Stimulated activated effector memory CD8-positive, alpha-beta T cell treated with anti-CD3 and anti-CD28 coated beads, Interleukin-12 subunit alpha, Interleukin-12 subunit beta, amount 100 ng/mL, for 72 hours (primary cell): ENCODE data around the gene TMEM128.
"Not testable (repeated sequence)": the region's sequence is repeated elsewhere in the genome, so short reads cannot be mapped to it uniquely, and the experiment has no call there.

Experiments used
- ATAC-seq: fragments of 150-1000 bp; cut with Tn5 transposase; 2 replicates; pipeline ENCODE4 v1.10.0; 2021
- DNase-seq, 2 donors: peaks; one replicate each; pipeline ENCODE4 v3.0.0; 2021 to 2022; ENCODE audit warnings: low spot score in 2 of 2
- H3K27ac Mint-ChIP-seq: one replicate; pipeline ENCODE4 v1.8.0; 2022; ENCODE audit warnings: mild to moderate bottlenecking, mixed read lengths
- H3K36me3 Mint-ChIP-seq: one replicate; pipeline ENCODE4 v1.8.0; 2022; ENCODE audit warnings: mild to moderate bottlenecking, mixed read lengths
- H3K4me1 Mint-ChIP-seq: one replicate; pipeline ENCODE4 v1.8.0; 2022; ENCODE audit warnings: mixed read lengths
- H3K4me3 Mint-ChIP-seq: one replicate; pipeline ENCODE4 v1.8.0; 2022; ENCODE audit warnings: mild to moderate bottlenecking, mixed read lengths
- H3K9me3 Mint-ChIP-seq: one replicate; pipeline ENCODE4 v1.8.0; 2022; ENCODE audit warnings: mixed read lengths

Gene TMEM128

DNA sequence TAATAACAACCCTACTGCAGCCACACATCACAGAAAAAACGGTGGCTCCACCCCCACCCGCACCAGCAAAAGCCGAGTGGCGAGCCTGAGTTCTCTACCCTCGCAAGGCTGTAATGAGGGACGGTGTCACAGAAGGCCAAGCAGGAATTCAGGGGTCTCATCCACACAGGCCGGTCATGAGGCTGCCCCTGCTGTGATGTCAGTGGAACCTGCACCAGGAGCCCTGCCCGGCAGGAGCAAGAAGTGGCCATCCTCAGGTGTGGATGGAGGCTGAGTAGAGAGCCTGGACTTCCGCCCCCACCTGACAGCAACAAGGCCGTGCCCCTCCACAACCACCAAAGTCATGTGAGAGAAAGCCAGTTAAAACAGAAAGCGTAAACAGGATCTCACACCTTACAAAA is 21.3 kb upstream of the TMEM128 start:
- ATAC-seq (peak; percentile 78), DNase-seq (peak in 1 of 2 donors; percentile 60)
- Mint-ChIP-seq H3K4me3 (peak overlapping the region; percentile 70), H3K36me3 (peaks cover 75% of the 10 kb centered on the region), H3K4me1 (peaks cover 76% of the 10 kb centered on the region), H3K27ac (peak overlapping the region; percentile 96), H3K9me3 (no peaks in the 10 kb centered on the region)

DNA sequence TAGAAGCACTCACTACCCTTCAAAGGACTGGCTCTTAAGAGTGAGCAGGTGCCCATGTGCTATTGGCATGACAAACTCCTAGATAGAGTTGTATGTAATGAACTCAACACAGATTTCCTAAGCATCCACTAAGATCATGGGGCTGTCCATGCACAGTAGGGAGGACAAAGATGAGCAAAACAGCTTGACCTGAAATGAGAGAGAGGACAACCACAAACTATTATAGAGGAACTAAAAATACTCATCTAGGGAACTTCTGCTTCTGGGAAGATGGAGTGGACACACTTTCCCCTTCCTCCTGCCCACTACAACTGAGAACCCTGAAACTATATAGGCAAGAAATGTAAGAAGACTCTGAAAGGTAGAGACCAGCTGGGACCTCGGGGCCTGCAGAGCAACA is 20.8 kb upstream of the TMEM128 start:
- Mint-ChIP-seq H3K4me1 (peaks cover 73% of the 10 kb centered on the region), H3K4me3 (peak overlapping the region; percentile 70), H3K27ac (peak overlapping the region; percentile 96), H3K9me3 (no peaks in the 10 kb centered on the region), H3K36me3 (peaks cover 69% of the 10 kb centered on the region)
- DNase-seq (no peak), ATAC-seq (peak; percentile 23)

DNA sequence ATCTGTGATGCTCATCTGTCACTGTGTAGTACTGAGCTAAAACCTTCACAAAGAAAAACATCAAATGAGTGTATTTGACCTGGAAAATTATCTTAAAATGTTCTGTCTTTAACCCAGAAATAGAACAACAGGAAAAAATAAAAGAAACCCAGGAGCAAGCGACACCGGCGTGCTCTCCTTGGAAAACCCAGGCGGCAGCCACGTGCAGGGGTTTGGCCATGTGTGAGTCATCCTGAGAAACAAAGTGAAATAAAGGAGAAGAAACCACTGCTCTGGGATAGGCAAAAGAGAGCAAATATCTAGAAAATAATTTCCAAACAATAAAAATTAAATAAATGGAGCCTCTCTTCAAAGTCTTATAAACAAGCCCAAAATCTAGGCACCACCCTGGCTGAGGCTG is 20.0 kb upstream of the TMEM128 start:
- H3K4me3 Mint-ChIP-seq = no peak overlapping the region
- DNase-seq (no peak), ATAC-seq (no peak)
- H3K4me1 Mint-ChIP-seq = peaks cover 67% of the 10 kb centered on the region
- no peaks in the 10 kb centered on the region for H3K9me3 Mint-ChIP-seq
- H3K36me3 Mint-ChIP-seq = peaks cover 61% of the 10 kb centered on the region
- H3K27ac Mint-ChIP-seq = peak overlapping the region; percentile 96

DNA sequence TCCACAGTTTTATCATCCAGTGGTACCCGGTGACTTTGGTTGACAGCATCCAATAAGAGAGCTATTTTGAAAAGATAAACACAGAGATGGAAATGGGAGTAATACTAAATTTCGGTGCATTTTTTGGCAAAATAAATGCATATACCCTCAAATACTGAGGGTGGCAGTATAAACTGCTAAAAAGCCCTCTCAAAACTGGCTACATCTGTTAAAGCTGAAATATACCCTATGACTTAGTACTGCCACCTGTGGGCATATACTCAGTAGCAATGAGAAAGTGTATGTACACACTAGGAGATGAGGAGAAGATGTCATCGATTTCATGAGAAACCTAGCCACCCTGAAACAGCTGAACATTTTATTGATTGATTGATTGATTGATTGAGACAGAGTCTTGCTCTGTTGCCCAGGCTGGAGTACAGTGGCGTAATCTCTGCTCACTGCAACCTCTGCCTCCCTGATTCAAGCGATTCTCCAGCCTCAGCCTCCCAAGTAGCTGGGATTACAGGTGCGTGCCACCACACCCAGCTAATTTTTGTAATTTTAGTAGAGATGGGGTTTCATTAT is 12.2 kb upstream of the TMEM128 start:
- ATAC-seq (peak; percentile 97), DNase-seq (no peak)
- Mint-ChIP-seq H3K36me3 (no peaks in the 10 kb centered on the region), H3K9me3 (no peaks in the 10 kb centered on the region), H3K4me3 (no peak overlapping the region), H3K4me1 (peaks cover 8% of the 10 kb centered on the region), H3K27ac (no peak overlapping the region)

DNA sequence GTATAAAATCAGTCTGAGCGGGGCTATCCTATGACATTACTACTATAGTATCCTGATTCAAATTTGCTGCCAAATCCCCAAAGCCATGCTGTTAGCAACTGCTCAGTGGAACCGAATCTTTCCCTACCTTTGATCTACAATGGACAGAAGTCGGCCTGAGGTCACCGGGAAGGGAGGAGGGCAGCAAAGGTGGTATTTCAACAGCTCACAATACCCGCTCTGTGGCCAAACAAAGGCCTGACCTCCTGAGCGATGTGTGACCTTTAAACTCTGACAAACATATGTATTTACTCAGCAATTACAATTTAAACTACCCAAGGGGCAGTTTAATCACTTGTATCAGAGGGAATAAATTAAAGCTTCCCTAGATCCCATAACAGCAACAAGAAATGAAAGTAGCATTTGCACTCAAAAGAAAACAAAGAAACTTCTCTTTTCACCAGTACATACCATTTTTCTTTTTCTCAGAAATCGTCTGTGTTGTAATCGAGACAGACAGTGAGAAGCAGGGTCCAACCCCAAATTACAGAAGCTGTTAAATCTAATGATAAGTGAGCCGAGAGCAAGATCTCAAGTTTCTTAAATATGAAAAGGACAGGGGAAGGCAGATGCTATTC is 11.6 kb upstream of the TMEM128 start:
- H3K4me3 Mint-ChIP-seq = no peak overlapping the region
- no peaks in the 10 kb centered on the region for H3K36me3 Mint-ChIP-seq
- no peaks in the 10 kb centered on the region for H3K9me3 Mint-ChIP-seq
- ATAC-seq (no peak), DNase-seq (no peak)
- H3K27ac Mint-ChIP-seq = no peak overlapping the region
- peaks cover 8% of the 10 kb centered on the region for H3K4me1 Mint-ChIP-seq

DNA sequence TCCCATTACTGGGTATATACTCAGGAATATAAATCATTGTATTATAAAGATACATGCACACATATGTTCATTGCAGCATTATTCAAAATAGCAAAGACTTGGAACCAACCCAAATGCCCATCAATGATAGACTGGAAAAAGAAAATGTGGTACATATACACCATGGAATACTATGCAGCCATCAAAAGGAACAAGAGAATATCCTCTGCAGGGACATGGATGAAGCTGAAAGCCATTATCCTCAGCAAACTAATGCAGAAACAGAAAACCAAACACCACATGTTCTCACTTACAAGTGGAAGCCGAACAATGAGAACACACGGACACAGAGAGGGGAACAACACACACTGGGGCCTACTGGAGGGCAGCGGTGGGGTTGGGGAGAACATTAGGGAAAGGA is 9.7 kb upstream of the TMEM128 start:
- H3K27ac Mint-ChIP-seq, ATAC-seq, H3K4me1 Mint-ChIP-seq, H3K4me3 Mint-ChIP-seq, DNase-seq, H3K36me3 Mint-ChIP-seq, H3K9me3 Mint-ChIP-seq: not testable (repeated sequence)

DNA sequence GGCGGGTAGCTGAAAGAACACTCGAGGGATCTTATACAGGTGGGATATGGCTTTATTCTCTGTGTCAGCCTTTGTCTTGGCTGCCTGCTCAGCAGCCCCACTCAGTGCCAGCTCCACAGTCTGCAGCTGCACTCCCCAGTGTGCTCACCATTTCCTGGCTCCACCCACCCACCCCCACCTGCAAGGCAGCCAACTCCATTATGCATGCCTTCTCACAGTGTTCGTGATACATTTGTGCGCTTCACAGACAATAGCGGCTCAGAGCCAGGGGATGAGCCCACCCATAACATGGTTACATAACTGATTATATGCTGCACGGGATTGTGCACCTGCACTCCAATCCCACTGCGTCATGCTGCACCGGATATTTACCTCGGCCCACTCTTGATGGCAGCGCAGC is 8.8 kb upstream of the TMEM128 start:
- ATAC-seq = no peak
- H3K9me3 Mint-ChIP-seq = no peaks in the 10 kb centered on the region
- no peak overlapping the region for H3K4me3 Mint-ChIP-seq
- no peak for DNase-seq
- H3K36me3 Mint-ChIP-seq = no peaks in the 10 kb centered on the region
- H3K4me1 Mint-ChIP-seq = peaks cover 8% of the 10 kb centered on the region
- H3K27ac Mint-ChIP-seq = no peak overlapping the region

DNA sequence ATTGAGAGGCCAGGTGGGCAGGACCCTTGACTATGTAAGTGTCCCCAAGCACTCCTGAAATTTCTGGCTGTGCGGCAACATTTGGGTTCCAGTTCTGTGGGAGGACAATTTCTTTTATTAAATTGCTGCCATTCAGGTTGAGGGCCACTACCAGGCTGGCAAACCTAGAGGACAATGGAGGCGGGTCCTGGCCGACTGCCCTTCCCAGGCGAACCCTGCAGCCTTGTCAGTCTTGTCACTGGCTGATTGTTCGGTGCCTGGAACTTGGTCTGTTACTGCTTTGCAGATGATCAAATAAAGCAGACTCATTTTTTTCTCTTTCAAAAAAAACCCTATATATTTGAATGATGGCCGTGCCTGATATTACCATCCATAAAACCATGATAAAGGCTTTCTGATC is 6.6 kb upstream of the TMEM128 start:
- no peaks in the 10 kb centered on the region for H3K9me3 Mint-ChIP-seq
- no peak overlapping the region for H3K27ac Mint-ChIP-seq
- H3K4me1 Mint-ChIP-seq = no peaks in the 10 kb centered on the region
- no peak overlapping the region for H3K4me3 Mint-ChIP-seq
- no peaks in the 10 kb centered on the region for H3K36me3 Mint-ChIP-seq
- no peak for DNase-seq
- no peak for ATAC-seq

DNA sequence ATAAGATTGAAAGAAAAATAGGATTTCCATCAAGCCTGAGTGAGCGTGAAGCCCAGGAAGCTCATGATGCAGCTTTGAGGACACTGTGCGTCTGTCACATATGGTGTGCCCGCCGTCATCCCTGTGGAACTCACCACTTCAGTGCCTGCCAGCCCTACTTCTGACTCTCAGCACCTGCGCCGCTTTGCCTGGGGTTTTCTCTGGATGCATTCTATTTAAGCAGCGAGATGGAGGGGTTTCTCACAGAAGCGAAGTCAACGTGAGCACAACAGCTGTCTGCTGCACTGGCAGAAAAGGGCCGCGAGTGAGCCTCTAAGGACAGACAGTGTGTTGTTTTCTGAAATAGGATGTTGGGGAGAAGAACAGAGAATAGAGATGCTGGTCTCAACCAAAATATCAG is 6.2 kb upstream of the TMEM128 start:
- peaks cover 2% of the 10 kb centered on the region for H3K4me1 Mint-ChIP-seq
- no peaks in the 10 kb centered on the region for H3K9me3 Mint-ChIP-seq
- H3K4me3 Mint-ChIP-seq = no peak overlapping the region
- no peaks in the 10 kb centered on the region for H3K36me3 Mint-ChIP-seq
- ATAC-seq (no peak), DNase-seq (no peak)
- H3K27ac Mint-ChIP-seq = no peak overlapping the region

DNA sequence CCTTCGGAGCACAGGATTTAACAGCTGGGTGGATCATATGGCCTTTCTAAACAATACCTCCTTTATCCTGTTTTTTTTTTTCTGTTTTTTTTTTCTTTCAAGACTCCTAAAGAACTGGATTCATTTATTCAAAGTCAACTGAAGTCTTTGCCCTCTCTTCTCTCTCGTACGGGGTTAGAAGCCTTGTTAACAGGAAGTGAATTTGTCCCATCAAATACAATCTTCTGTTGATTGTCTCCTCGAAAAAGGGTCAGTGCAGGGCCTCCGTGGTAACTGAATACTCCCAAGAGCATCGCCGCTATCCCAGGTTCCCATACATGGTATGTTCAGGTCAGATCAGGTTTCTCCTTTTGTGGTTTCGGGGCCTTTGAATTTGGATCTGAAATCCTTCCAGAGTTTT is 1.8 kb upstream of the TMEM128 start:
- H3K4me1 Mint-ChIP-seq = peaks cover 28% of the 10 kb centered on the region
- H3K36me3 Mint-ChIP-seq = peaks cover 23% of the 10 kb centered on the region
- H3K4me3 Mint-ChIP-seq = no peak overlapping the region
- DNase-seq = no peak
- no peak for ATAC-seq
- no peak overlapping the region for H3K27ac Mint-ChIP-seq
- no peaks in the 10 kb centered on the region for H3K9me3 Mint-ChIP-seq

DNA sequence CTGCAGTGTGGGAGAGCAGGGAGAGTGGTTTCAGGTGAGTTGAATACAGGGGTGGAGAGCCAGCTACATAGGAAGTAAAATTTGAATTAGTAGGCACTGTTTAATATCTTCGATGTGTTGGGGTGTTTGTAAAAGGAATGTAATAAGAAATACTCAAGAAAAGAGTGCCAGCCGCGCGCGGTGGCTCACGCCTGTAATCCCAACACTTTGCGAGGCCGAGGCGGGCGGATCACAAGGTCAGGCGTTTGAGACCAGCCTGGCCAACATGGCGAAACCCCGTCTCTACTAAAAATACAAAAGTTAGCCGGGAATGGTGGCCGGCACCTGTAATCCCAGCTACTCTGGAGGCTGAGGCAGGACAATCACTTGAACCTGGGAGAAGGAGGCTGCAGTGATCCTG is 1.3 kb upstream of the TMEM128 start:
- Mint-ChIP-seq H3K36me3 (peaks cover 28% of the 10 kb centered on the region), H3K4me1 (peaks cover 30% of the 10 kb centered on the region), H3K4me3 (peak overlapping the region; percentile 92), H3K27ac (peak overlapping the region; percentile 98)
- not testable (repeated sequence) for DNase-seq, H3K9me3 Mint-ChIP-seq, ATAC-seq

DNA sequence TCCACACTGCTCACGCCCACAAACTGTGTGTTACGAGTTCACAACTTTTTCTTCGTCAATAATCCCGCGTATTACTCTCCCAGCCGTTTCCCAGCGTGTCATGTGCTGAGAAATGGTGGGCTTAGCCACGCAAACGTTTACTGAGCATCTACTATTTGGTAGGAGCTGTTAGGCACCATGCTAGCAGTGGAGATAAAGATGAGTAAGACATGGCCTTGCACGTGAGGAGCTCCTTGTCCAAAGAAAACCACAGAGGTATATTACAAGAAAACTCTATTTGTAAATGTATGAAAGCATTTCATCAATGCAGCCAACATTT is 821 bp upstream of the TMEM128 start:
- H3K9me3 Mint-ChIP-seq = no peaks in the 10 kb centered on the region
- peak overlapping the region; percentile 92 for H3K4me3 Mint-ChIP-seq
- H3K4me1 Mint-ChIP-seq = peaks cover 30% of the 10 kb centered on the region
- ATAC-seq = no peak
- H3K36me3 Mint-ChIP-seq = peaks cover 33% of the 10 kb centered on the region
- peak overlapping the region; percentile 98 for H3K27ac Mint-ChIP-seq
- DNase-seq = no peak

DNA sequence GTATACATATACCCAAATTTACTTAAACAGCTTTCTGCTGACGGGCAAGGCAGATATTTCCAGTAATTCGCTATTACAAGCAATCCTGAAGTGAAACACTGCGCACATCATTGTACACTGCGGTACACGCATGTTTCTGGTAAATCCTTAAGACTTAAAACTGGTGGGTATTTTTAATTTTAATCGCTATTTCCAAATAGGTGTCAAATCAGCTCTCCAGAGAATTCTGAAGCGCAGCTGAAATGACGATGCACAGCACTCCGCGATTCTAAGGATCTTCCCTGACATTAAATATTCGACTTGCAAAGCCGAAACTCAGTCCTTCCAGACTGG is 361 bp downstream of the TMEM128 start:
- Mint-ChIP-seq H3K36me3 (peaks cover 45% of the 10 kb centered on the region), H3K4me3 (peak overlapping the region; percentile 92), H3K4me1 (peaks cover 30% of the 10 kb centered on the region), H3K9me3 (no peaks in the 10 kb centered on the region), H3K27ac (peak overlapping the region; percentile 98)
- ATAC-seq (peak; percentile 11), DNase-seq (no peak)

DNA sequence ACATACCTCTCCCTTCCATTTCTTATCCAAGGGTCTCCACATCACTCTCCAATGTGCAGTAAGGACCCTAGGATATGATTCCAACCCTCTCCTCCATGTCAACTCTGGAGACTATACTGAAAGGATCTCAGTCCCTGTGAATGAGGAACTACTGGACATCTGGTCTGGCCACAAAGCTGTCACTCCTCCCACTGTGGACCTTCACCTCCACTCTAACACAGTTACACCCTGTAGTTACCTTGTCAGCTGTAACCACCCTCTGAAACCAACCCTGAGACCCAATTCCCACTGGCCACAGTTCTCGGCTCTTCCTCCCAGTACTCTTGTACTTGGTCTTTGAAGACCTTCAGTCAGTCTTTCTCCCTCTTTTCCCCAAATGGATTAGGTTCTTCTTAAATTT is 2.9 kb downstream of the TMEM128 start:
- H3K36me3 Mint-ChIP-seq = peaks cover 70% of the 10 kb centered on the region
- no peak for ATAC-seq
- no peaks in the 10 kb centered on the region for H3K9me3 Mint-ChIP-seq
- no peak overlapping the region for H3K4me3 Mint-ChIP-seq
- DNase-seq = no peak
- peaks cover 30% of the 10 kb centered on the region for H3K4me1 Mint-ChIP-seq
- no peak overlapping the region for H3K27ac Mint-ChIP-seq

DNA sequence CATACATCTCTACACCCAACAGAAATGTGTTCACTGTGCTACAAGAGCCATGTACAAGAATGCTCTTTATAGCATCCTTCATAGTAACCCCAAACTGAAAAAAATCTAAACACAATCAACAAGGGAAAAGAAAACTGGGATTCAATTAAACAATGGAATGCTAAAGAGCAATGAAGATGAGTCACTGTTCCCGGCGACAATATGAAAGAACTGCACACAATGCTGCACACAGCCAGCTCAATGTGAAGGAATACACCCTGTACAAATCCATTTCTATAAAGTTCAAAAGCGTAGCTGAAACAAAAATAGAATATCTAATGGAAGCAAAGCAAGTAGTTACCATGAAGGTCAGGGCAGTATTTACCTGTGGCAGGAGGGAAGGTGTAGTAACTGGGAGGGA is 8.5 kb downstream of the TMEM128 start:
- H3K27ac Mint-ChIP-seq = peak overlapping the region; percentile 50
- H3K36me3 Mint-ChIP-seq = peaks cover 89% of the 10 kb centered on the region
- H3K4me1 Mint-ChIP-seq, H3K4me3 Mint-ChIP-seq, DNase-seq, H3K9me3 Mint-ChIP-seq, ATAC-seq: not testable (repeated sequence)

DNA sequence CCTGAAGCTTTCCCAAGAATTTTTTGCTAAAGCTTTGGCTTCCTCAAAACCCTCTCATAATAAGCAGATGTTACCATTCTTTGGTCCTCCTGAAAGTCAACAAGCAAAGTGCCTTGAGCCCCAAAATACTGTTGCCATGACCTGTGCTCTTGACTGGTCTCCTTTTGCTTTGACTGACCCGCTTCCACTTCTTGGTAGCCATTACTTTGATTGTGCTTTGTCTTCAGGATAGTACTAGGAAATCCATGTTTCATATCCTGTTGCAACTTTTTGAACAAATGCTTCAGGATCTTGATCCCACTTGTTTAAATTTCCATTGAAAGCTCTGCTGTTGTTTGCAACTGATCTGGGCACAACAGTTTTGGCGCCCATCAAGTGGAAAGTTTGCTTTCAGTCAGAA is 14.4 kb downstream of the TMEM128 start:
- no peak overlapping the region for H3K27ac Mint-ChIP-seq
- no peak for DNase-seq
- no peaks in the 10 kb centered on the region for H3K4me1 Mint-ChIP-seq
- H3K9me3 Mint-ChIP-seq = peaks cover 2% of the 10 kb centered on the region
- H3K36me3 Mint-ChIP-seq = peaks cover 30% of the 10 kb centered on the region
- ATAC-seq = no peak
- no peak overlapping the region for H3K4me3 Mint-ChIP-seq

DNA sequence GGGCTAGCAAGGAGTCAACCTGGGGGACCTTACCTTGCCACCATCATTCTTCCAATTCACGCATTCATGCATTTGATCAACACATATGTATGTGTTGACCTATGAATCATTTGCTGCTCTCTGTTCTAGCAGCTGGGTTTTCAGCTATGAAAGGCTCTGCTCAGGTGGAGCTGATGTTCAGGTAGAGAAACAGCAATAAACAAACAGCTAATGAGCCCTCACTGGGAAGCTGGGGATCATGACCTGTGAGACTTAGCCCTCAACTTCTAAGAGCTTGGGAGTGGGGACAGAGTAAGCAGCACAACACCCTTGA is 19.7 kb downstream of the TMEM128 start:
- no peaks in the 10 kb centered on the region for H3K36me3 Mint-ChIP-seq
- peaks cover 14% of the 10 kb centered on the region for H3K4me1 Mint-ChIP-seq
- no peak overlapping the region for H3K27ac Mint-ChIP-seq
- H3K4me3 Mint-ChIP-seq = no peak overlapping the region
- ATAC-seq (no peak), DNase-seq (no peak)
- H3K9me3 Mint-ChIP-seq = no peaks in the 10 kb centered on the region
